ENCODE data around the gene HEPN1.

DNA sequence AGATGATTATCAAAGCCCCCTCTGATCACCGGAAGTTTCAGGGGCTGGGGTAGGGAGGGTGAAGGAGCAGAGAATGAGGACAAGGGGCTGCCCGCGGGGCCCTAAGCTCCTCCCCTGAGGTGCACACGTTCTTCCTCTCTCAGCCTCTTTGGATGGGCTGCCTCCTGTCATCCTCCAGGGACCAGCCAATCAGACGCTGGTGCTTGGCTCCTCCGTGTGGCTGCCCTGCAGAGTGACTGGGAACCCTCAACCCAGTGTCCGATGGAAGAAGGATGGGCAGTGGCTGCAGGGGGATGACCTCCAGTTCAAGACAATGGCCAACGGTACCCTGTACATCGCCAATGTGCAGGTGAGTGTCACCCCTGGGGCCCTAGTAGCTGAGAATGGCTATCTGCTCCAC is 46.3 kb upstream of the HEPN1 start:
- no peak for TF ChIP-seq YY1 (IDR thresholded peaks at IDR 0.05; ENCODE audit: insufficient read depth, insufficient read length)
- no peak for TF ChIP-seq ZNF274 (IDR thresholded peaks at IDR 0.05; ENCODE audit: low read depth, low read length)

All from NT2/D1 (cell line).